ENCODE measurements around the gene MARS1.

Gene MARS1

DNA sequence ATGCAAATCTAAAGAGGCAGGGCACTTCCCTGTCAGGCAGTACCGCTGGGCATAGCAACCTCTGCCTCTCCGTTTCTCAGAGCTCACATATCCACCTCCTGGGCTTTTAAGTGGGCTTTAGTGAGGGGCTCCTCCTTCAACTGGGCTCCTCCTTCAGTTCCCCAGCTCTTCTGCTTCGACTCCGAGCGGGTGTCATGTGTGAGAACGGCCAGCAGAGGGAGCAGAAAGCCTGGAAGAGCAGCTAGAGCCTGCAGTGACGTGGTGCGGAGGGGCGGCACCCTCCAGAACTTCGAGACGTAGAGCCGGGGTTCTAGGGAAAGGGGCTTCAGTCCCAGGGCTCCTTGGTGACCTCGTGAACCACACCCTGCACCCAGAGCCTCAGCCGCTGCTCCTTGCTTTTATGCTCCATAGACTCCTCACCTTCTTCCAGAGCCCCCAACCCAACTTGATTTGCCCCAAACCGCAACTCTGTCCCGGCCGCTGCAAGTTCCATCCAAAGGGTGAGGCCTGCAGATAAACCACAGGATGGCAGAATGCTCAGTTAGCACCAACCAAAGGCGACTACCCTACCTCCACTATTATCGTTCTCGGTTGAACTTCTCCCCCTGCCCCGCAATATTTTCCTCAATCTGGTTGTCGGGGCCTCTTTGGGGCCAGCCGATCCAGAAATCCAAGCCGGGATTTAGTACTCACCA, 28.7 kb upstream of the MARS1 start:
- DNase-seq, result peak; percentile 85

- DNase-seq, result no peak
Observed at GRCh38 chr12:57459750-57460467, 28.0 kb upstream of the MARS1 start, which contains the start of gene GLI1. GLI1 (plus strand) TSS chr12:57459785; CDS start chr12:57463692, 3,907 bp downstream.

DNA sequence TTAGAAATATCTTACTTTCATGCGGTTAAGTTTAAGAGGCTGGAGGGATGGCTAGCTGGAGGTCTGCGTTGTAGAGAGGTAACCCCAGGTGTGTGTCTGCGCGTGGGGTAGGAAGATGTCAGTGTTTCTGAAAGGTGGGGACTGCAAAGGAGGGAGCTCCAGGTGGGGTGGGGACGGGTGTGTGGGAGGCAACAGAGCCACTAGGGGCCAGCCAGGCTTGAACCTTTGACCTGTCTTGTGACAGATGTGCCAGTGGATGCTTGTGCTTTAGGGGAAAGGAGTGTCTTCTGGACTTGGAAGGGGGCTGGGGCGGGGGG, 27.4 kb upstream of the MARS1 start:
- no peak for DNase-seq

DNA sequence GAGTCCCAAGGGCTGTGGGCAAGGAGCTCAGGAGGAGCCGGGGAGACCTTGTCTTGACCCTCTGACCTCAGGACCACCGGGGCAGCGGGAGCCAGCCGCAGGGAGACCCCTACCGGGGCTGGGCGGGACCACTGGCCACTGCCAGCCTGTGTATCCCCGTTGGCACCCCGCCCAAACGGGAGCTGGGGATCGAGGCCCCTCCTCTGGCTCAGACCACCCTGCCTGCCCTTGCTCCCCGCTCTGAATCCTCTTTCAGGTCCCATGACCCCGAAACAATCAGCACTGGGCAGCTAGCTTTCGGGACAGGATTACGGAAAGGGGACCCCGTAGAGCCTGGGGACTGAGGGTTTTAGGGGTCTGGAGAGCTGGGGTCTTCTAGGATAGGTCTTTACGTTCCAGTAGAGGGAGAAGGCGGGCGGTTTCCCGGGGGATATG, 27.0 kb upstream of the MARS1 start:
- no peak for DNase-seq

DNA sequence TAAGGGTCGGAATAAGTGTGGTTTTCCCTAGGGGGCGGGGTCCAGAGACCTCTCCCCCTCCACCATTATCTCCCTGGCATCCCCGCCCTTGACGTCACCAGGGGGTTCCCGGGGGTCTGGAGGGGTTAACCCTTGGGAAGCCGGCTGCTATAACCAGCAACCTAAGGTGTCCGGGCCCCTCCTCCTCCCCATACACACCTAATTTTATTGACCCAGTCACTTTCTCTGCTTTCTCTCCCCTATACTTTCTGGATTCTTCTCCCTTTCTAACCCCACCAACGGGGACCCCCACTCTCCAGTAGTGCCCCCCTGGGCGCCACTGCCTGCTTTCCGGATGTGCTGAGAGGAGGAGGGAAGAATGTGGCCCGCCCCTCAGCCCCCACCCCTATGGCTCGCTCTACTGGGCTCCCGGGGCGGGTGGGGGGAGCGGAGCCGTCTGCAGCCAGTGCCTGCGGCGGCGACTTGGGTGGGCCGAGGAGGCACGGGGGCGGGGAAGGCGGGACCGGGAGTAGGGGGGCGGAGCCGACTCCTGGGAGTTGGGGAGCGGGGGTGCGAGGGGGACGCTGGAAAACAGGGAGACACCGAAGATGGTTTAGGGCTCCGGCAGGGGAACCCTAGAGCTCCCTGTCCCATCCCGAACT, 26.5 kb upstream of the MARS1 start:
- no peak for DNase-seq

GRCh38 chr12:57461917-57462250, 26.0 kb upstream of the MARS1 start:
- DNase-seq, result no peak

DNA sequence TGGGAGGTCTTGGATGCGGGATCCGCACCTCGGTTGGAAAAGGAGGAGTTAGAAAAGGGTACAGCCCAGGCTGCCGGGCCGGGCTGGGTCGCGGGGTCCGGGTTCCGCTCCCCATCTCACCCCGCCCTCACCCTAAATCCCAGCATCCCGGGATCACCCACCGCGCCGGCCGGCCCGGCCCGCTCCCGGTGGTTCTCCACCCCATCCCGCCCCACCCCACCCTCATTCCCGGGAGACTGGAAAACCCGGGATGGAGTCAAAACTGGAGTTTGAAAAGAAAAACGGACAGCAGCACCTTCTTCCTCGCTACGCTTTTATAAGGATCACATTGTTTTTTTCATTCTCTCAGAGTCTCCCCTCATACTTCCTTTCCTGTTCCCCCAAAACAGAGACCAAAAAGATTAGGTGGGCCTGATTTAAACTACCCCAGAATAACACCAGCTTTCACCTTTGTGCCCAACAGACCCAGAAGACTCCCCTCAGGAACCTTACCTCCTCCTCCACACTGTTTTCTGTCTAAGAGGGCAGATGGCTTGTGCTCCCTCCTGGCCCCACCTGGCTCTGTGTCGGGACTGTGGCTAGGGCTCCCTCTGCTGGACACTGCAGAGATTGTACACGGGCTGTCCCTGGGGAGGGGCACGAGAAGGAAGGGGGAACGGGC, 25.5 kb upstream of the MARS1 start:
- DNase-seq, result peak; percentile 54

- no peak for DNase-seq
Observed at GRCh38 chr12:57462912-57463253, 25.0 kb upstream of the MARS1 start.

- no peak for DNase-seq
Observed at GRCh38 chr12:57464569-57464968, 23.3 kb upstream of the MARS1 start.

DNA sequence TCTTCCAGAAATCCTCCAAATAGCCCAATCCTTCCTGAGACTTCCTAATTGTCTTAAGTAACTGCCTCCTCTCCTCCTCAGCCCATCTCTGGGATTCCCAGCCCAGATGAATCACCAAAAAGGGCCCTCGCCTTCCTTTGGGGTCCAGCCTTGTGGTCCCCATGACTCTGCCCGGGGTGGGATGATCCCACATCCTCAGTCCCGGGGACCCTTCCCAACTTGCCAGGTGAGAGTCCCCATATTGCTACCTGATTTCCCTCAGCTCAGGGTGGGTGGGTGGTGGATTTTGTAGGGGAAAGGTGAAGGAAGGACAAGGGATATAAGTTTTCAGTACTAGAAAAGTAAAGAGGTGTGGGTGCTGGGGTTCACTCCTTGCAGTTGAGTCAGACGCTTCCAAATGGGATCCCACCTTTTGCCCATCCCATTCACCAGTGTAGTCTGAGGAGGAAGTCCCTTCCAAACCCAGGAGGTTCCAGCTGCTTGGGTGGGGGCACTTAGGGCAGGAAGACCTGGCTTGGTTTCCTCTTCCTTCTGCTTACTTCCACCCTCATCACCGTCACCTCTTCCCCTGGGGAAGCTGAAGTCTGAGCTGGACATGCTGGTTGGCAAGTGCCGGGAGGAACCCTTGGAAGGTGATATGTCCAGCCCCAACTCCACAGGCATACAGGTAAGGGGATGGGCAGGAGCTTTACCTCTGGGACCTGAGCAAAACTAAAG, 22.7 kb upstream of the MARS1 start:
- DNase-seq, result no peak

- no peak for DNase-seq
Observed at GRCh38 chr12:57465747-57466505, 21.9 kb upstream of the MARS1 start.

GRCh38 chr12:57467212-57467874, 20.5 kb upstream of the MARS1 start:
- no peak for DNase-seq

DNA sequence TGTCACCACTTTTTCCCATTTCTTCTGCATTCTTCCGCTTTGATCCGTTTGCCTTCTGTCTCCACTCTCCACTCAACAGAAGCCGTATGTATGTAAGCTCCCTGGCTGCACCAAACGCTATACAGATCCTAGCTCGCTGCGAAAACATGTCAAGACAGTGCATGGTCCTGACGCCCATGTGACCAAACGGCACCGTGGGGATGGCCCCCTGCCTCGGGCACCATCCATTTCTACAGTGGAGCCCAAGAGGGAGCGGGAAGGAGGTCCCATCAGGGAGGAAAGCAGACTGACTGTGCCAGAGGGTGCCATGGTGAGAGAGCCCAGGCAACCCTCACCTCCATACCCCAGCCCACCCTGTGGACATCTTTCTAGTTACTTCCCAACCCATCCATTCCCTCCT, 20.0 kb upstream of the MARS1 start:
- DNase-seq, result no peak

DNA sequence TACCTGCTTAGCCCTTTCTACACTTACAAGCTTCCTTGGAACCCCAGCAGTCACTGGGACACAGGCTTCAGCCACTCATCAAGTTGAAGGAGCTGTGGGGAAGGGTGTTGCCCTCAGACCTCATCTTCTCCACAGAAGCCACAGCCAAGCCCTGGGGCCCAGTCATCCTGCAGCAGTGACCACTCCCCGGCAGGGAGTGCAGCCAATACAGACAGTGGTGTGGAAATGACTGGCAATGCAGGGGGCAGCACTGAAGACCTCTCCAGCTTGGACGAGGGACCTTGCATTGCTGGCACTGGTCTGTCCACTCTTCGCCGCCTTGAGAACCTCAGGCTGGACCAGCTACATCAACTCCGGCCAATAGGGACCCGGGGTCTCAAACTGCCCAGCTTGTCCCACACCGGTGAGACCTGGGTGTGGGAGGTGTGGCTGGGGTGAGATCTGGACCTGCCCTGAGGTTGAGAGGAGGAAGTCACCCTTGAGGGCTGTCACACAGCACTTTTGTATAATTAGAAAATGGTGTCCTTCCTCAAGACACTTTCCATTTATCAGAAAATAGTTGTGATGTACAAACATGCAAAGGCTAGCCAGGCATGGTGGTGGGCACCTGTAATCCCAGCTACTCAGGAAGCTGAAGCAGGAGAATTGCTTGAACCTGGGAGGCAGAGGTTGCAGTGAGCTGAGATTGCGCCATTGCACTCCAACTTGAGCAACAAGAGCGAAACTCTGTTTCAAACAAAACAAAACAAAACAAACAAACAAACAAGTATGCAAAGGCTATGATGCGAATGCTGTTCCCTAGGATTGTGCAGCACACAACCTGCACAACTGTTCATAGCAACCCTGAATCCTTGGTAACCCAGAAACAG, 18.3 kb upstream of the MARS1 start:
- no peak for DNase-seq

GRCh38 chr12:57470286-57470969, 17.4 kb upstream of the MARS1 start:
- DNase-seq, result no peak

DNA sequence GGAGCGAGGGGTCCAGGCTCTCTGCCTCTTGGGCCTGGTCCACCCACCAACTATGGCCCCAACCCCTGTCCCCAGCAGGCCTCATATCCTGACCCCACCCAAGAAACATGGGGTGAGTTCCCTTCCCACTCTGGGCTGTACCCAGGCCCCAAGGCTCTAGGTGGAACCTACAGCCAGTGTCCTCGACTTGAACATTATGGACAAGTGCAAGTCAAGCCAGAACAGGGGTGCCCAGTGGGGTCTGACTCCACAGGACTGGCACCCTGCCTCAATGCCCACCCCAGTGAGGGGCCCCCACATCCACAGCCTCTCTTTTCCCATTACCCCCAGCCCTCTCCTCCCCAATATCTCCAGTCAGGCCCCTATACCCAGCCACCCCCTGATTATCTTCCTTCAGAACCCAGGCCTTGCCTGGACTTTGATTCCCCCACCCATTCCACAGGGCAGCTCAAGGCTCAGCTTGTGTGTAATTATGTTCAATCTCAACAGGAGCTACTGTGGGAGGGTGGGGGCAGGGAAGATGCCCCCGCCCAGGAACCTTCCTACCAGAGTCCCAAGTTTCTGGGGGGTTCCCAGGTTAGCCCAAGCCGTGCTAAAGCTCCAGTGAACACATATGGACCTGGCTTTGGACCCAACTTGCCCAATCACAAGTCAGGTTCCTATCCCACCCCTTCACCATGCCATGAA, 16.8 kb upstream of the MARS1 start:
- no peak for DNase-seq

DNA sequence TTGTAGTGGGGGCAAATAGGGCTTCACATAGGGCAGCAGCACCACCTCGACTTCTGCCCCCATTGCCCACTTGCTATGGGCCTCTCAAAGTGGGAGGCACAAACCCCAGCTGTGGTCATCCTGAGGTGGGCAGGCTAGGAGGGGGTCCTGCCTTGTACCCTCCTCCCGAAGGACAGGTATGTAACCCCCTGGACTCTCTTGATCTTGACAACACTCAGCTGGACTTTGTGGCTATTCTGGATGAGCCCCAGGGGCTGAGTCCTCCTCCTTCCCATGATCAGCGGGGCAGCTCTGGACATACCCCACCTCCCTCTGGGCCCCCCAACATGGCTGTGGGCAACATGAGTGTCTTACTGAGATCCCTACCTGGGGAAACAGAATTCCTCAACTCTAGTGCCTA, 16.2 kb upstream of the MARS1 start:
- no peak for DNase-seq

DNA sequence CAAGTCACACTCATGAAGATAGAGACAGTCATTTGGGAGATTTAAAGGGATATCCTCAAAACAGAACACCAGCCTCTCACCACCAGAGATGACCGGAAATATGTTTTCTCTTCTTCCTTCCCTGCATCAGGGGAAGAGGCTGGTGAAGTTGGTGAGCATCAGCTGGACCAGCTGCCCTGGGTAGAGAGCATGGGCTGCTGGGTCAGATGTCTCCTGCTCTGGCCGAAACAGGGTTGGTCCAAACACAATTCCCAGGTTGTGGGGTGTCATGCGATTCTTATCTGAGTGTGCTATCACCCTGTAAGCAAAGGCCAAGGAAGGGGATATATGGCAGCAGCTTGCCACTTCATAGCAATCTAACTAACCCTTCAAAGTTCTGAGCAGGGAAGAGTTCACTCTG, 15.5 kb upstream of the MARS1 start:
- no peak for DNase-seq

GRCh38 chr12:57473392-57473791, 14.5 kb upstream of the MARS1 start:
- no peak for DNase-seq

DNA sequence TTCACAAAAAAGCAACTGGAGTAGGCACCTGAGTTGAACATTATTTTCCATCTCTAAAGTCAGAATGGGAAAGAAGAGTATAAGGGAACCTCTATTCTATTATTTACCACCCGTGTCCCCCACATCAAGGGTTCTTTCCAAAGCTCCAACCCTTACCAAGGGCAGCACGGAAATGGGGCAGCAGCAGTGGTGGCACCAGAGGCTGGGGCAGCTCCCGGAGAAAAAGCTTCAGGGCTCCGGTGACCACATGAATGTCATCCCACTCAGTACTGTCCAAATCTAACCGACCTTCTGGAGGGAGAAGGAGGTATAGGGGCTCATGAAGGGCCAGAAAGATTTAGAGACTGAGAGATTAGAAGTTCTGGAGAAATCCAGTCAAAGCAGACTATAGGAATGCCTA, 14.0 kb upstream of the MARS1 start:
- DNase-seq, result no peak

Data from NCI-H1092 (cell line).